IPS DF 4.7 (cell line): ENCODE measurements around the gene OR10H1.
"Not testable (repeated sequence)": the region's sequence is repeated elsewhere in the genome, so short reads cannot be mapped to it uniquely, and the experiment has no call there.

ENCODE experiments used
- DNase-seq: peaks from one replicate; pipeline ENCODE4 v3.0.0-alpha.2; 2013; ENCODE audit warnings: low spot score; ENCODE audit errors: extremely low read depth

OR10H1 gene

DNA sequence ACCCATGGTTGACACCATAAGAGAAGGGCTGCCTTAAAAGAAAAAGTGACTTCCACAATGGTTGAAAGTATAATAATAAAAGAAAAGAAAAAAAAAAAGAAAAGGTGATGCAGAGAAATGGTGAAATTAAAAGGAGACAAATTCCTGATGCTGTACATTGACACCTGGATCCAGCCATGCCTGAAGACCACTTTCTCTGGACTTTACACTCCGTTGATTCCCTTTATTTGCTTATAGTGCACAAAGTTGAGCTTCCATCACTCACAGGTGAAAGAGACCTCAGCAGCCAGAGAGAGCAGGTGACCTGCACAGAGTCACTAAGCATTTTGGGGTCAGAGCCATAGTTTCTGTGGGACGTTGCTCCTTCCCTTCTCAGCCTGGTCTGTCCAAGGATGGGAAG, 40.2 kb downstream of the OR10H1 start:
- no peak for DNase-seq

DNA sequence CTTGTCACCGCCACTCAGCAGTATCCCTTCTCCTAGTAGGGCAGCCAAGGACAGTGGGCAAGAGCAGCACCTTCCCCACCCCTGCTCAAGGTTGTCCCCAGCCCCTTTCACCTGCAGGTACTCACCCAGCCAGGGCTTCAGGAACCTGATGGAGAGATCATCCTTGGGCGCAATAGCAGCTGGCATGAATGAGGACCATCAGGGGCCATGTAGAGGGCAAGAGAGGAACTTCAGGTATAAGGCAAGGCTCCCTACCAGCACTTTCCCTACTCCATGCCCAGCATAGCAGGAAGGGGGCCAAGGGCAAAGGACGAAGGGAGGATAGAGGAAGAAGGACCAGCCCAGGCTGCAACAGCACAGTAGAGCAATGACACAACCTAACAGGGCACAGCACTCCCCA, 41.3 kb downstream of the OR10H1 start:
- DNase-seq: not testable (repeated sequence)

DNA sequence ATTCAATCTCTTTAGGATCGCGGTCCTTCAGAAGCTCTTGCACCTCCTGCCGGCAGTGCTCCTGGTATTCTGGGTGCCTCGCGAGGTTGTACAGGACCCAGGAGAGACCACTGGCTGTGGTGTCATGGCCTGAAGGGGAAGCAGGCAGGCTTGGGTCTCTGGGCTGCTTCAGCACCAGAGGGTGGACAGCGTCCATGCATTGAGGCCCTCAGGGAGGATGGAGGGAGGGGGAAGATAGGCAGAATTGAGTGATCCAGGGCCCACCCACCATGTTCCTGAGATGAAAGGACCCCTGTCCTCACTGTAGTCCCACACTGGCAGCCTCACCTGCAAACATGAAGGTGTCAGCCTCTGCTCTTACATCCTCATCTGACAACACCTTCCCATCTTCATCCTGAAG, 45.9 kb downstream of the OR10H1 start:
- no peak for DNase-seq

DNA sequence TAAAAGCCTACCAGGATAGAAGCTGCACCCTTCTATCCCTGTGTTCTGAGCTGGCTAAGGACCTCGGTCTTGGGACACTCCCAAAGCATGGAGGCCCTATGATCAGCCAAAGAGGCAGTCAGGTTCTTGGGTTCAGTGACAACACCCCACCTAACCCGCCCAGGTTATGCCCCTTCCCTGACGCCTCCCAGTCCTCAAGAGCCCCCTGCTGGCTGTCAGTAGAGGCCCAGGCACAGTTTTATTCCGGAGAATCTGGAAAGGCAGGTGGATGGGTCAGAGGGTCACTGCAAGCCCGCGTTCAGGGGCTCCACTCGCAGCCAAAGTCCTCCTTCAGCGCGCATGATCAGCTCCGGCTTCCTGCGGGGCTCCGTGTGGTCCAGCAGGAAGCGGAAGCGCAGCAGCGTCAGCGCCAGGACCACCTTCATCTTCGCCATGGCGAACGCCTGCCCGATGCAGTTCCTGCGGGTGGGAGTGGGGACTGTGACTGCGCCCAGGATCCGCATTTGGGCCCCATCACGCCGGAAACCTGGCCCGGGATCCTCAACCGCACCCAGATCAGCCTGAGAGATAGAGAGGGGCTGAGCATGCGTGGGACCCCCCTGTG, 55.4 kb downstream of the OR10H1 start:
- no peak for DNase-seq

DNA sequence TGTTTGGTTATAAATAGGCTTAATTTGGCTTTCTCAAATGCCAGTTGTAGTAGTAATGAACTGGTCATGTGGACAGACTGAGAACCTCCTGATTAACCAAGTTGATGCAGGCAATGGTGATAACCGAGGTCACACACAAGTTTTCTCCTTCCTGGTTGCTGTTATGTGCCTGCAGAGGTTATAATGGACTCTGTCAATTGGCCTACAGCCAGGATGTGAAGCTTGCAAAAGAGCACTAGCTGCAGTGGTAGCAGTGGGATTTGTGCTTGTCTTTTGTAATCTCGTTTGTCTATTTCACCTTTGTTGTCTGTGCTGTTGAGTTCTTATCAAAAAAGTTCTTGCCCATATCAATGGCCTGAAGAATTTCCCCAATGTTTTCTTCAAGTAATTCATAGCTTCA, 57.1 kb downstream of the OR10H1 start:
- DNase-seq: no peak
